Measurements from ENCODE around the gene SPDYE4. TPM values are rescaled to one million over a fixed set of nuclear protein-coding genes. Genes with fewer than 3 reads are reported as not detected.

Gene SPDYE4
- total RNA-seq = not detected in 2 replicates

GRCh38 chr17:8758137-8758596 lies at the start of gene SPDYE4:
Gene SPDYE4 (minus strand): TSS chr17:8758546. CDS start chr17:8758382, 164 bp downstream.

GRCh38 chr17:8798846-8799569 lies 40.7 kb upstream of the SPDYE4 start, which contains the start of gene MFSD6L:
Gene MFSD6L (minus strand): TSS chr17:8799365. CDS start chr17:8799120, 245 bp downstream.

Other genes with a start within 250 kb of the SPDYE4 start
- 98.5 and 109 TPM in 2 replicates for gene MYH10, start 127.8 kb downstream of the SPDYE4 start, total RNA-seq
- not detected in 2 replicates for gene CCDC42, start 13.7 kb downstream of the SPDYE4 start, total RNA-seq
- not detected in 2 replicates for gene MFSD6L, start 40.8 kb upstream of the SPDYE4 start, total RNA-seq
- gene PIK3R6, start 109.1 kb upstream of the SPDYE4 start, total RNA-seq = not detected in 2 replicates
- not detected in 2 replicates for gene PIK3R5, start 207.2 kb upstream of the SPDYE4 start, total RNA-seq